Duodenal mucosa (tissue), 2 donors: Measurements from ENCODE around the gene CUX1.

ENCODE experiments used
- H3K27ac ChIP-seq: one replicate; pipeline ENCODE4 v1.7.0; 2013; ENCODE audit warnings: low read depth, low read length
- H3K27me3 ChIP-seq, 2 donors: one replicate each; pipeline ENCODE4 v1.7.0; 2013; ENCODE audit warnings: low read length in 2 of 2, control low read depth in 1 of 2; ENCODE audit not compliant: insufficient read depth in 2 of 2, control insufficient read depth in 1 of 2
- H3K36me3 ChIP-seq, 2 donors: one replicate each; pipeline ENCODE4 v1.7.0; 2013; ENCODE audit warnings: low read length in 2 of 2, control low read depth in 1 of 2; ENCODE audit not compliant: insufficient read depth in 2 of 2, control insufficient read depth in 1 of 2
- H3K4me1 ChIP-seq, 2 donors: one replicate each; pipeline ENCODE4 v1.7.0; 2013; ENCODE audit warnings: low read length in 2 of 2, control low read depth in 1 of 2; ENCODE audit not compliant: insufficient read depth in 2 of 2, control insufficient read depth in 1 of 2
- H3K4me3 ChIP-seq, 2 donors: one replicate each; pipeline ENCODE4 v1.7.0; 2013; ENCODE audit warnings: low read length in 2 of 2, low read depth in 1 of 2
- H3K9ac ChIP-seq, 2 donors: one replicate each; pipeline ENCODE4 v1.7.0; 2013; ENCODE audit warnings: low read length in 2 of 2, low read depth in 1 of 2
- H3K9me3 ChIP-seq, 2 donors: one replicate each; pipeline ENCODE4 v1.7.0; 2013; ENCODE audit warnings: low read length in 2 of 2, control low read depth in 1 of 2; ENCODE audit not compliant: control insufficient read depth in 1 of 2

Gene CUX1

DNA sequence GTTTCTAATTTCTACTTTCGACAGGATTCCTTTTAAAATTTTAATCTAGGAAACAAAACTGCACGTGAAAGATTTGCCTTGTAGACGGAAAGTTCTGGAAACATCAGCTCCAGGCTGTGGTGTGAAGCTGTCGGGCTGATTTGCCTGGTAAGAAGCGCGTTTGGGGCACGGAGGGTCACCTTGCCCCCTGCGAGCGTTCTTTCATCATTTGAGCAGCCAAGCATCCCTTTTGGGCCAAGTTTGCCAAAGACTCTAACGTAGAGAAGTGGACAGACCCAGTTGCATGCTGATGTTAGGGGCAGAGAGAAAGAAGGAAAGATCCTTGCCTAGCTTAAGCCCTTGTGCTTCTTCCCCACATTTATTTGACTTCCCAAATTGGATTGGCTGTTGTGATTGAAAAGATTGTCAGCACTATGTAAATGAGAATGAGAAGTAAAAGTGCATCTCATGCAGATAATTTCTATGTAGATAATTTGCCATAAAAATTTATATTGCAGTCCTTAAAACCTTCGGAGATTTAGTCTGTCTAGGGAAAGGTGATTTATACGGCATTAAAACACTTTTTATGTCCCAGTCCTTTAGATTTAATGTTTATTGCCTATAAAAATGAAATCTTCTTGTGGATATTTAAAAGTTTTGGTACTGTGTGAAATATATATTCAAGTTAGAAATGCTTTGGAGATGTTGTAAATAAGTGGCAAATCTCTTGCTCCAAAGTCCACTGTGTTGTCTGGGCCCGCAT, 76.1 kb downstream of the CUX1 start:
- Histone ChIP-seq H3K4me1 (peaks cover 4 to 6% of the 10 kb centered on the region in 2 donors), H3K9me3 (no peaks in the 10 kb centered on the region), H3K9ac (no peak overlapping the region), H3K36me3 (no peaks in the 10 kb centered on the region), H3K27ac (no peak overlapping the region), H3K4me3 (no peak overlapping the region), H3K27me3 (no peaks in the 10 kb centered on the region)

DNA sequence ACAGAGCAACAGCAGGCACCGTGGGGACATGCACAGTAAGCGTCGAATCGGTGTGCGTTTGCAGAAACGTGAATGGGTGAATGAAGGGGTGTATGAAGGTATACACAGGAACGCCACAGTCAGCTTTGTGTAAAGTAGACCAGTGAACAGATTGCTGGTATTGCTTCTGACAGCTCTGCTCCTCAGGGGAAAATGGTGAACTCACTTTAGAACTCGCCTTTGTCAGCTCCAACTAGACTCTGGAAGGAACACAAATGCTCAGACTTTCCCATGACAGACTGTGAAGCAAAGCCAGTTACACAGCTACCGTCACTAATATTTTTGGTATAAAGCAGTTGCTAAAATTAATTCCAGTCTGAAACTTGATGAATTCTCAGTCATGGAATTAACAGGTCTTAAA, 78.9 kb downstream of the CUX1 start:
- Histone ChIP-seq H3K27ac (no peak overlapping the region), H3K4me3 (no peak overlapping the region), H3K9me3 (no peaks in the 10 kb centered on the region), H3K27me3 (no peaks in the 10 kb centered on the region), H3K36me3 (no peaks in the 10 kb centered on the region), H3K9ac (no peak overlapping the region), H3K4me1 (peaks cover 4 to 6% of the 10 kb centered on the region in 2 donors)

DNA sequence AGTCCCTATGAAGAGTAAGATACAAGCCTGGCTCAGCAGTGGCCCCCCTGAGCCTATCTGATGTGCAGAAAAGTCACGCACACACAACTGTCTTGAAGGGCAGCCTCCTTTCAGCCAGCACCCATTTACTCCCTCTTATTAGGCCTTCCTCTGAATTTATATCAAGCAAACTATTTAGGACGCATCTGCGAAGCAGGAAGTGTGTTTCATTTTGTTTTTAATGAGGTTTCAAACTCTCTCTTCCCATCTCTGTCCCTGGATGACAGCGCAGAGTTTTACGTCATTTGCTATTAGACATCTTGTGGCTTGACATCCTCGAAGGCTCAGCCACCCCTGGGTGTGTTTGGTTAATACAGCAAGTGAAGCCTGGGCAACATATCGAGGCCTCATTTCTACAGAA, 79.5 kb downstream of the CUX1 start:
- Histone ChIP-seq H3K27me3 (no peaks in the 10 kb centered on the region), H3K36me3 (no peaks in the 10 kb centered on the region), H3K4me1 (peaks cover 4 to 6% of the 10 kb centered on the region in 2 donors), H3K9me3 (no peaks in the 10 kb centered on the region), H3K4me3 (no peak overlapping the region), H3K27ac (no peak overlapping the region), H3K9ac (no peak overlapping the region)

DNA sequence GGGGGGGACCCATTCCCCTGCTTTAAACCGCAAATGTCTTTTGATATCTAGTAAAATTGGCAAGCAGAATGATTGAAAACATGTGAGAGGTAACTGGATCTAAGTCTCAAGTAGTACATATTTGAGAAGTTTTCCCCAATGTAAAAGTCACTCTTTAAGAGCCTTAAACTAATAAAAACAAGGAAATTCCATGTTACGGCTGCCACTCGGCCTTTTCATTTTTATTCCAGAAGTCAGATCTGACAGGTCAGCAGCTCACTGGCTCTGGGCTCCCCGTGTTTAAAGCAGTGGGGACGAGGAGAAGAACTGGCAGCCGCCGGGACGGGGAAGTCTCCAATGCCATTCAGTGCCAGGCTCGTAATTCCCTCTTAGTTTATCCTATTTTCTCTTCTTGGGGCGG, 80.7 kb downstream of the CUX1 start:
- H3K9me3 ChIP-seq: no peaks in the 10 kb centered on the region
- no peaks in the 10 kb centered on the region for H3K36me3 ChIP-seq
- no peak overlapping the region for H3K9ac ChIP-seq
- no peak overlapping the region for H3K27ac ChIP-seq
- no peaks in the 10 kb centered on the region for H3K27me3 ChIP-seq
- H3K4me1 ChIP-seq: peaks cover 4 to 6% of the 10 kb centered on the region in 2 donors
- H3K4me3 ChIP-seq: no peak overlapping the region

DNA sequence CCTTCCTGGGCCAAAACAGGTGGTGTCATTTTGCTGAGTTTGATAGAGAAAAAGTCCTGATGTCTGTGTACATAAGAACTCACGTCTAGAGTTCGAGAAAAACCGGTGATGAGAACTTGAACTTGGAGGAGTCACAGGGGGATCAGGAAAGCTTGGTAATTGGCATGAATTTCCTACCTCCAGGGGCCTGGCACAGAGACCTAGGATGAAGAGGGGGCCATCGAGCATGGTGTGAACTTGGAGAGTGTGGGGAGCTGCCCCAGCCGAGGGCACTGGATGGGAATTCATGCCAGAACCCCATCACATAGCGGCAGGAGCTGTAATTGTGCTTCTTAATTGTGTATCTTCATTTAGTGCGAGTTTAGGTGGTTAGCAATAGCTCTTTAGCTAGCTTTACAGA, 82.2 kb downstream of the CUX1 start:
- no peaks in the 10 kb centered on the region for H3K27me3 ChIP-seq
- no peak overlapping the region for H3K27ac ChIP-seq
- H3K36me3 ChIP-seq: no peaks in the 10 kb centered on the region
- H3K4me1 ChIP-seq: no peaks in the 10 kb centered on the region
- no peaks in the 10 kb centered on the region for H3K9me3 ChIP-seq
- H3K9ac ChIP-seq: no peak overlapping the region
- no peak overlapping the region for H3K4me3 ChIP-seq

GRCh38 chr7:101900103-101900502, 82.7 kb downstream of the CUX1 start:
- Histone ChIP-seq H3K9ac (no peak overlapping the region), H3K27ac (no peak overlapping the region)

DNA sequence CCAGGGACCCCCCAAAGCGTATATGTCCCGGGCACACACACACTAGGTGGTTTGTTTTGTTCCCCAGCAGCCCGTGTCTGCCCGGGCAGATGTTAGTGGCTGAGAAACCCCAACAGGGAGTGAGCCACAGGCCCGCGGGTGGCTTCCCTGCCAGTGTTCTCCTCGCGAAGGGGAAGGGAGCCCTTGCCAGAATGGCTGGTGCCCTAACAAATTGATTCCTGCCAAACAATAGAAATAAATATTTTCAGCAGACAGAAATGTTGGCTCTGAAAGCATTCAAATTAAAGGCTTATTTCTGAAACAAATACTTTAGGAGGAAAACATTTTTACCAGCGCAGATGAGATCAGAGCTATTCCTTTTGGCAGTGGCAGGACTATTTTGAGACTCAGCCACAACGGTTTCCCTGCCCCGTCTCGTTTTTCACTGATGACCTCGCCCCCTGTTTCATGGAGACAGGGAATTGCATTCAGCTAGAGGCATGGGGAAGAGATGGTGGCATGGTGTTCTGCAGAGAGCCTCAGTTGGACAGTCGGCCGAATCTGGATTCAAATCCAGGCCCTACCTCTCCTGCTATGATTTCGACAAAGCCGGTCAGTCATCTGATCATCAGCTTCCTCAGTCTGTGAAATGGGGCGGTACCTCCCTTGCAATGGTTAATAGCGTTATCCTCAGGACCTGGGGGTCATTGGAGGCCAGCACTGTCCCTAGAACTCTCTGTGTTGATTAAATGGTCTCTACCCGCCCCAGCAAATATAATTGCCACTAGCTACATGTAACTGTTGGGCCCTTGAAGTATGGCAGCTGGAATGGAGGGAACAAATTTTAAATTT, 84.5 kb downstream of the CUX1 start:
- Histone ChIP-seq H3K9ac (no peak overlapping the region), H3K4me1 (no peaks in the 10 kb centered on the region), H3K27me3 (no peaks in the 10 kb centered on the region), H3K9me3 (no peaks in the 10 kb centered on the region), H3K27ac (no peak overlapping the region), H3K4me3 (no peak overlapping the region), H3K36me3 (no peaks in the 10 kb centered on the region)

More at GRCh38 chr7:101900103-101900502, 82.7 kb downstream of the CUX1 start:
- Histone ChIP-seq H3K36me3 (no peaks in the 10 kb centered on the region), H3K4me1 (no peaks in the 10 kb centered on the region), H3K4me3 (no peak overlapping the region), H3K9me3 (no peaks in the 10 kb centered on the region), H3K27me3 (no peaks in the 10 kb centered on the region)

- Histone ChIP-seq H3K36me3 (no peaks in the 10 kb centered on the region), H3K9me3 (no peaks in the 10 kb centered on the region), H3K4me3 (no peak overlapping the region), H3K4me1 (no peaks in the 10 kb centered on the region), H3K9ac (no peak overlapping the region), H3K27ac (no peak overlapping the region), H3K27me3 (no peaks in the 10 kb centered on the region)
Observed at GRCh38 chr7:101902680-101903514, 85.5 kb downstream of the CUX1 start.

- Histone ChIP-seq H3K4me1 (no peaks in the 10 kb centered on the region), H3K4me3 (no peak overlapping the region), H3K27ac (no peak overlapping the region), H3K9me3 (no peaks in the 10 kb centered on the region), H3K27me3 (no peaks in the 10 kb centered on the region), H3K36me3 (no peaks in the 10 kb centered on the region), H3K9ac (no peak overlapping the region)
Observed at GRCh38 chr7:101903515-101903868, 86.1 kb downstream of the CUX1 start.

- Histone ChIP-seq H3K9ac (no peak overlapping the region), H3K27me3 (no peaks in the 10 kb centered on the region), H3K9me3 (no peaks in the 10 kb centered on the region), H3K36me3 (no peaks in the 10 kb centered on the region), H3K4me1 (no peaks in the 10 kb centered on the region), H3K4me3 (no peak overlapping the region), H3K27ac (no peak overlapping the region)
Observed at GRCh38 chr7:101904019-101904418, 86.6 kb downstream of the CUX1 start.
